ENCODE measurements around the gene IFT52. TPM values are rescaled to one million over a fixed set of nuclear protein-coding genes. Genes with fewer than 3 reads are reported as not detected.

Gene IFT52
- total and polyA plus RNA-seq, 2 of the 8 experiments (the other 6 are each of a cell fraction or from before 2014, with no cell fraction given) = 35.6 to 40.4 TPM

- no peak overlapping the region for H2BK12ac ChIP-seq (ENCODE audit: low read depth, low read length)
- WGBS, 2 experiments (ENCODE audit: extremely low coverage in 1 of 2, insufficient coverage in 1 of 2, insufficient read length in 1 of 2, insufficient replicate concordance in 2 of 2, low coverage in 1 of 2, low lambda C conversion rate in 2 of 2, missing lambda C conversion rate in 1 of 2) = 92% methylated on average over 5 of the region's 5 CpGs; no CpG with 5 or more reads in 1 of the 2 experiments
- peaks cover 0 to 9% (median 4%) of the 10 kb centered on the region in 4 experiments; a peak in 6 of 8 replicates for H3K36me3 ChIP-seq (ENCODE audit: control insufficient read depth in 2 of 4, insufficient read depth in 4 of 4, low read length in 3 of 4)
- H2AFZ ChIP-seq (ENCODE audit: low read length) = no peak overlapping the region
- H3K4me3 ChIP-seq (ENCODE audit: extremely low read depth in 1 of 4, insufficient read depth in 2 of 4, low read depth in 3 of 4, low read length in 4 of 4) = no peak overlapping the region
- no peaks in the 10 kb centered on the region for H3K4me1 ChIP-seq (replicated peaks in 1 of 4; ENCODE audit: control insufficient read depth in 3 of 4, insufficient read depth in 4 of 4, low read length in 3 of 4)
- no peak for FAIRE-seq
- no peak overlapping the region for H2BK120ac ChIP-seq (replicated peaks; ENCODE audit: low read depth, low read length)
- no peak overlapping the region for H2BK20ac ChIP-seq (ENCODE audit: low read length)
- no peak overlapping the region for H3K14ac ChIP-seq (ENCODE audit: insufficient read length)
- no peak for DNase-seq (ENCODE audit: low read depth in 1 of 2, low spot score in 2 of 2)
- no peak overlapping the region for H3K23ac ChIP-seq (ENCODE audit: insufficient read length)
- H3K18ac ChIP-seq (ENCODE audit: extremely low read depth, low read length) = no peak overlapping the region
- H3K27me3 ChIP-seq (replicated peaks in 1 of 4; ENCODE audit: control insufficient read depth in 3 of 4, extremely low read depth in 1 of 4, insufficient read depth in 3 of 4, low read length in 3 of 4) = no peaks in the 10 kb centered on the region
- ChIA-PET CTCF (ENCODE audit: partially characterized antibody) (interaction anchor here (0.6 kb wide), 1 partner anchor 1841 kb away, joined by 3 read pairs; no protein-coding TSS in a partner anchor), POLR2A (ENCODE audit: partially characterized antibody) (interaction anchor here (0.6 kb wide), 1 partner anchor 178 kb away, joined by 3 read pairs; no protein-coding TSS in a partner anchor)
- peaks cover 2% of the 10 kb centered on the region; the same call in 1 of the 2 replicates for H3K23me2 ChIP-seq (ENCODE audit: low read depth, low read length)
- peaks cover 0 to 7% of the 10 kb centered on the region in 2 experiments; a peak in 2 of 4 replicates for H3K9me3 ChIP-seq (ENCODE audit: insufficient read depth in 2 of 2, low read depth in 1 of 2, low read length in 1 of 2)
- H2AK5ac ChIP-seq (ENCODE audit: low read depth, low read length) = no peak overlapping the region
- no peak overlapping the region for H3K56ac ChIP-seq (replicated peaks; ENCODE audit: insufficient read length, low read depth, low read length)
- H4K20me1 ChIP-seq (replicated peaks in 1 of 2; ENCODE audit: control insufficient read depth in 1 of 2, insufficient read depth in 2 of 2, low read length in 2 of 2) = peaks cover 0 to 2% of the 10 kb centered on the region in 2 experiments
- no peak overlapping the region for H4K91ac ChIP-seq (replicated peaks; ENCODE audit: insufficient read length, low read length)
- H4K5ac ChIP-seq (ENCODE audit: insufficient read length, low read depth, low read length) = no peak overlapping the region
- no peak overlapping the region for H2BK15ac ChIP-seq (ENCODE audit: low read length)
- H3K9ac ChIP-seq (replicated peaks in 1 of 4; ENCODE audit: extremely low read depth in 1 of 4, low read depth in 3 of 4, low read length in 3 of 4) = no peak overlapping the region
- no peak overlapping the region for H3K4me2 ChIP-seq (ENCODE audit: insufficient read depth in 1 of 2, low read depth in 2 of 2, low read length in 2 of 2)
- H2BK5ac ChIP-seq (ENCODE audit: low read depth, low read length) = no peak overlapping the region
- no peak overlapping the region for H3K4ac ChIP-seq (replicated peaks; ENCODE audit: insufficient read length, low read depth, low read length)
- no peak overlapping the region for H4K8ac ChIP-seq (ENCODE audit: extremely low read depth, insufficient read depth, low read length)
- no peaks in the 10 kb centered on the region for H3K79me1 ChIP-seq (ENCODE audit: low read depth, low read length)
- H3K79me2 ChIP-seq (ENCODE audit: control insufficient read depth in 1 of 2, insufficient read depth in 2 of 2, low read length in 2 of 2) = no peaks in the 10 kb centered on the region
- H3K27ac ChIP-seq (ENCODE audit: low read depth, low read length) = no peak overlapping the region
- TF ChIP-seq CEBPB (IDR thresholded peaks at IDR 0.05; ENCODE audit: low read depth, low read length) = no peak
- TF ChIP-seq ZNF274 (IDR thresholded peaks at IDR 0.05; ENCODE audit: borderline replicate concordance, extremely low read depth, low read length) = no peak
- TF ChIP-seq JUND (IDR thresholded peaks at IDR 0.05; ENCODE audit: low read length) = no peak
- TF ChIP-seq USF2 (IDR thresholded peaks at IDR 0.05; ENCODE audit: low read length) = no peak
- TF ChIP-seq RNF2 (IDR thresholded peaks at IDR 0.05; ENCODE audit: borderline replicate concordance, low read depth, low read length, missing control alignments, poor library complexity, severe bottlenecking) = no peak
- no peak for TF ChIP-seq ATF3 (IDR thresholded peaks at IDR 0.05; ENCODE audit: insufficient read depth, low read depth, low read length)
- TF ChIP-seq CHD2 (IDR thresholded peaks at IDR 0.05; ENCODE audit: low read length) = no peak
- no peak for TF ChIP-seq HDAC6 (IDR thresholded peaks at IDR 0.05; ENCODE audit: low read depth, low read length)
- no peak for TF ChIP-seq YY1 (IDR thresholded peaks at IDR 0.05; ENCODE audit: low read depth, low read length)
- TF ChIP-seq ATF2 (IDR thresholded peaks at IDR 0.05; ENCODE audit: low read length) = no peak
Measured at GRCh38 chr20:43543138-43543537, 47.6 kb upstream of the IFT52 start.

All from H1 (cell line).